ENCODE results near the gene KY.

Gene KY

DNA sequence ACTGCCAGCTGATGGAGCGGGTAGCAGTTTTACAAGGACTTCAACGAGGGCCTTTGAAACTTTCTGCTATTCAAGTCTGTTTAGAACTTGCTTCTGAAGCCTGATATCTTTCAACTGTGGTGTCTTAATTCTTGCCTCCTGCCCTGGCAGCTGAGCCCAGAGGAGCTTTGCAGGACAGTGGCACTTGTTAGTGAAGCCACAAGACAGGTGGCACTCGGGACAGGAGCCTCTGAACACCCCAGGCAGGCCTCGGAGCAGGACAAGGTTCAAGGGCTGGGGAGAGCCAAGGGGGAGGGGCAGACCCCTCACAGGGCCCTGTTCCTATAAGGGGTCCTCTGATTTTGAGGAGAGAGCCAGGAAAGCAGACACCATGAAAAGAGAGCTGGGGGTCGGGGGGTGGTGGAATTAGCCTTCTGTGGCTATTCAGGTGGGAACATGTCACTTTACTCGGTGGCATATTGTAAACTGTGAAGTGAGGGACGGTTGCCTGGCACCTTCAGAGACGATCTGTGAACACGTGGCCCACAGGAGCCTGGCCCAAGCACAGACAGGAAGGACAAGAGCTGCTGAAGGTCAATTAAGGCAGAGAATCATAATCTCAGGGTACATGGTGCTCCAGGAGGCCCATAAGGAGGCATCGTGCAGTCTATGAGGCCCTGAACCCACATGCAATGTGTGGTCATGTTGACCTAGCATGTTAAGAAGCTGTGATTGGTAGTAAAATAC is 30.1 kb upstream of the KY start:
- TF ChIP-seq TAF1 (IDR thresholded peaks at IDR 0.05; ENCODE audit: borderline replicate concordance, insufficient read depth, low read length), result no peak
- TF ChIP-seq FOXP2 (optimal IDR thresholded peaks at IDR 0.05; ENCODE audit: borderline replicate concordance, extremely low read depth, extremely low read length, insufficient read depth), result no peak
- TF ChIP-seq POLR2AphosphoS5 (IDR thresholded peaks at IDR 0.05; ENCODE audit: low read depth, low read length), result no peak
- no peak for TF ChIP-seq REST (IDR thresholded peaks at IDR 0.05; ENCODE audit: insufficient read depth in 1 of 2, low read depth in 2 of 2, low read length in 2 of 2)
- no peak for TF ChIP-seq SIN3A (IDR thresholded peaks at IDR 0.05; ENCODE audit: borderline replicate concordance, insufficient read depth, low read length)

GRCh38 chr3:134677987-134678308 is 27.1 kb upstream of the KY start:
- no peak for TF ChIP-seq TAF1 (IDR thresholded peaks at IDR 0.05; ENCODE audit: borderline replicate concordance, insufficient read depth, low read length)
- no peak for TF ChIP-seq POLR2AphosphoS5 (IDR thresholded peaks at IDR 0.05; ENCODE audit: low read depth, low read length)
- no peak for TF ChIP-seq SIN3A (IDR thresholded peaks at IDR 0.05; ENCODE audit: borderline replicate concordance, insufficient read depth, low read length)
- no peak for TF ChIP-seq FOXP2 (optimal IDR thresholded peaks at IDR 0.05; ENCODE audit: borderline replicate concordance, extremely low read depth, extremely low read length, insufficient read depth)

DNA sequence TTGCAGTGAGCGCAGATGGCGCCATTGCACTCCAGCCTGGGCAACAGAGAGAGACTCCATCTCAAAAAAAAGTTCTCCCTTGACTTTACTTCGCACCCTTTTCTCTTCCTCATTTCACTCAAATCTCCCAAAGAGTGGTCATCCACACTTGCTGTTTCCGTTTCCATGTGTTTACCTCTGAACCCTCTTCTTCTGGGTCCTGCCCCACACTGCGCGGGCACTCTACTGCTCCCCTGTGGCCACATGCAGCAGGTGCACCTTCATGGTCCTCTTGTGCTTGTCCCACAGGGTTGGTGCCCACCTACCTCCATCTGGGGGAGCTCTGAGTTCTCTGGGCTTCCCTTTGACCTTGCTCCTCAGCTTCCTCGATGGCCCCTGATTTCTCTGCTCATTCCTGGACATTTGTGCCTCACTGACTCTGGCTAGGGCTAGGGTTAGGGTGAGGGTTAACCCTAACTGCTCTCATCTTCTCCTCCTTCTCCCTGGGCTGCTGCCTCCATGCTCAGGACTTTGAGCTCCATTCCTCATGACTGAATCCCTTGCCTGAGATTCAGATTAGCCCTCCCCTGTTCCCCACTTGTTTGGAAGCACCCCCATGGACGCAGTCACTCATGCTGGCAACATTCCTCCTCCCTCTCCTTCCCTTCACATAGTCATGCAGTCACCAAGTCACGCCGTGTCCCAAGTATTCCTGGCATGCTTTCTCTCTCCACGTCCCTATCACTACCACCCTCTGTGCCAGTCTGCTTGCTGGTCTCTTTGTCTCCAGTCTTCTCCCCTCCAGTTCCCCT is 26.6 kb upstream of the KY start:
- no peak for TF ChIP-seq POLR2AphosphoS5 (IDR thresholded peaks at IDR 0.05; ENCODE audit: low read depth, low read length)
- TF ChIP-seq TAF1 (IDR thresholded peaks at IDR 0.05; ENCODE audit: borderline replicate concordance, insufficient read depth, low read length), result no peak
- no peak for TF ChIP-seq REST (IDR thresholded peaks at IDR 0.05; ENCODE audit: insufficient read depth in 1 of 2, low read depth in 2 of 2, low read length in 2 of 2)
- no peak for TF ChIP-seq SIN3A (IDR thresholded peaks at IDR 0.05; ENCODE audit: borderline replicate concordance, insufficient read depth, low read length)
- no peak for TF ChIP-seq FOXP2 (optimal IDR thresholded peaks at IDR 0.05; ENCODE audit: borderline replicate concordance, extremely low read depth, extremely low read length, insufficient read depth)

GRCh38 chr3:134675726-134676256 is 25.0 kb upstream of the KY start:
- TF ChIP-seq REST (IDR thresholded peaks at IDR 0.05; ENCODE audit: insufficient read depth in 1 of 2, low read depth in 2 of 2, low read length in 2 of 2), result no peak
- TF ChIP-seq TAF1 (IDR thresholded peaks at IDR 0.05; ENCODE audit: borderline replicate concordance, insufficient read depth, low read length), result no peak
- no peak for TF ChIP-seq POLR2AphosphoS5 (IDR thresholded peaks at IDR 0.05; ENCODE audit: low read depth, low read length)
- no peak for TF ChIP-seq FOXP2 (optimal IDR thresholded peaks at IDR 0.05; ENCODE audit: borderline replicate concordance, extremely low read depth, extremely low read length, insufficient read depth)
- no peak for TF ChIP-seq SIN3A (IDR thresholded peaks at IDR 0.05; ENCODE audit: borderline replicate concordance, insufficient read depth, low read length)

GRCh38 chr3:134672571-134672970 is 21.7 kb upstream of the KY start:
- TF ChIP-seq SIN3A (IDR thresholded peaks at IDR 0.05; ENCODE audit: borderline replicate concordance, insufficient read depth, low read length), result no peak
- TF ChIP-seq TAF1 (IDR thresholded peaks at IDR 0.05; ENCODE audit: borderline replicate concordance, insufficient read depth, low read length), result no peak
- TF ChIP-seq FOXP2 (optimal IDR thresholded peaks at IDR 0.05; ENCODE audit: borderline replicate concordance, extremely low read depth, extremely low read length, insufficient read depth), result no peak
- TF ChIP-seq POLR2AphosphoS5 (IDR thresholded peaks at IDR 0.05; ENCODE audit: low read depth, low read length), result no peak
- TF ChIP-seq REST (IDR thresholded peaks at IDR 0.05; ENCODE audit: insufficient read depth in 1 of 2, low read depth in 2 of 2, low read length in 2 of 2), result no peak
